ENCODE results near the gene APC2.

The APC2 gene

DNA sequence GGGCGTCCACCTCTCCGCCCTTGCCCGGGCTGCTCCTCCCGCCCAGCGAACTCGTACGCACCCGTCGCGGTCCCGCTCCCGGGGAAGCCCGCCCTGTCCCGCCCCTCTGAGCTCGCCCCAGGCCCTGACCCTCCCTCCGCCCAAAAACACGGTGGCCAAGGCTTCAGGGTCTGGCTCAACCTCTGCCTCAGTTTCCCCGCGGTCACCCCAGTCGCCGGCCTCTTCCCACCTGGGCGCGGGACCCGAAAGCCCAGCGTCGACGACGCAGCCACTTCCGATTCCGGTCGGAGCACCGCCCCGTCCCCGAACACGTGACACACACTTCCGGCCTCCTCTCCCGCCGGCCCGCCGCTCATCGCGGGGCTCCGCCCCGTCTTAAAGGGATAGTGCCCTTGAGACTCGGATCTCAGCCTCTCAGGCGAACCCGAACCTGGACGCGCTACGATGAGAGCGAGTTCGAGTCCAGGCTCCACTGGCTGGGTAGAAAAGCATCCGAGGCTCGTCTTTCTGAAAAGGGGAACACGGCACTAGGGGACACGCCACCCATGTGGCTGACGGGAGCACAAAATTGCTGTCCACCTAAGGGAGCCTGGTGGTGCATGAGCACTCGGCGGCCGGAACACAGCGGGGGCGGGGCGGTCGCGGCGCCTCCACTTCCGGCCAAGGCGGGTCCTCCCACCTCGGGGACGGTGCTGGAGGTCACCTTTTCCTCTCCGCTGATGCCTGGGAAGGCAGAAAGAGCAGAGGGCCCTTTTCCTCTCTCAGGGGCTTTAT, 29.2 kb downstream of the APC2 start, which contains the start of gene C19orf25:
Gene C19orf25, minus strand, starts transcription at position 282 of the 774 bp plus-strand sequence. CDS start 312 bp downstream, outside the sequence.
- peak; percentile 79 to 89 for DNase-seq (ENCODE audit: low read depth in 1 of 2, low spot score in 1 of 2)

DNA sequence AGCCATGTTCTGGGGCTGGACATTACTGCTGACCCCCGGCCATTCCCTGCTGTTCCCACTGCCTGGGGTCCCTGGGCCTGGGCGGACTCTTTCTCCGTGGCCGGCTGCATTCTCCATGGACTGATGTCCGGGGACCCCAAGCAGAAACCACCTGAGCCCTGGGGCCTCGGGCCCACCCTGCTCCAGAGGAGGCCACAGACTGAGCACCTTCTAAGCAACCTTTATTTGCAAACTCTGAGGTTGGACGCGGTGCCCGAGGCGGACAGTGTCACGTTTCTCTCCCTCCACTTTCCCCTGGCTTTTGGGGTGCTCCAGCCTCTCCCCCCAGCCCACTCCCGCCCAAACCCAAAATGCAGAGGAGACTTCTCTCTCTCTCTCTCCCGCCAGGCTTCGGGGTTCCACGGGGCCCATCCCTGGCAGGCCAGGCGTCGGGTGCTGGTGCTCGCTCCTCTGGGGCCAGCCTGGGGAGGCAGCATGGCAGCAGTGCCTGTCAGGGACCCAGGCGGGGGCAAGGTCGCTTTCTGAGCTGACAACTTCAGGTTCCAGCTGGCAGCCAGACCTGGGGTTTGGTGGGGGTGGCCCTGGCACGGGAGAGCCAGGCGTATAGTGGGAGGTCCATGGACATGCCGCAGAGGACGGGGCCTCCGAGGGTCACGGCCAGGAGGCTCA, 31.4 kb downstream of the APC2 start:
- no peak for DNase-seq (ENCODE audit: low read depth in 1 of 2, low spot score in 1 of 2)

DNA sequence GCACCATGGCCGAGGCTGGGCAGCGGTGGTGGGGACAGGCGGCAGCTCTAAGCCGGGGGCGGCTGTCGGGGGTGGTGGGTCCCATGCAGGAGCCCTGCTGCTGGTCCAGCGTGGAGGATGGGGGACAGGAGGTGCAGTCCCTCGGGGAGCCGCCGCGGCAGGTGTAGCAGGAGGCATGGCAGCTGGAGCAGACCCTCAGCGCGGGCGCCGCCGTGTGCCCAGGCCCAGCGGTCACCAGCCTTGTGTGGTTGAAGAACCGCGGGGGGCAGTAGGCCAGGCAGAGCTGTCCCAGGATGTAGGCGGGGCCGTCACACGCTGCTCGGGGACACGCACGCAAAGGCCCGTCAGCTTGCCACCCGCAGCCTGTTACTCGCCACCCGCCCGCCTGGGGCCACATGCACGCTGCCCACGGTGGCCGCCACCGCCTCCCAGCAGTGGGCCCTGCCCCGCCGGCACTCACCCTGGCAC, 32.0 kb downstream of the APC2 start:
- no peak for DNase-seq (ENCODE audit: low read depth in 1 of 2, low spot score in 1 of 2)

DNA sequence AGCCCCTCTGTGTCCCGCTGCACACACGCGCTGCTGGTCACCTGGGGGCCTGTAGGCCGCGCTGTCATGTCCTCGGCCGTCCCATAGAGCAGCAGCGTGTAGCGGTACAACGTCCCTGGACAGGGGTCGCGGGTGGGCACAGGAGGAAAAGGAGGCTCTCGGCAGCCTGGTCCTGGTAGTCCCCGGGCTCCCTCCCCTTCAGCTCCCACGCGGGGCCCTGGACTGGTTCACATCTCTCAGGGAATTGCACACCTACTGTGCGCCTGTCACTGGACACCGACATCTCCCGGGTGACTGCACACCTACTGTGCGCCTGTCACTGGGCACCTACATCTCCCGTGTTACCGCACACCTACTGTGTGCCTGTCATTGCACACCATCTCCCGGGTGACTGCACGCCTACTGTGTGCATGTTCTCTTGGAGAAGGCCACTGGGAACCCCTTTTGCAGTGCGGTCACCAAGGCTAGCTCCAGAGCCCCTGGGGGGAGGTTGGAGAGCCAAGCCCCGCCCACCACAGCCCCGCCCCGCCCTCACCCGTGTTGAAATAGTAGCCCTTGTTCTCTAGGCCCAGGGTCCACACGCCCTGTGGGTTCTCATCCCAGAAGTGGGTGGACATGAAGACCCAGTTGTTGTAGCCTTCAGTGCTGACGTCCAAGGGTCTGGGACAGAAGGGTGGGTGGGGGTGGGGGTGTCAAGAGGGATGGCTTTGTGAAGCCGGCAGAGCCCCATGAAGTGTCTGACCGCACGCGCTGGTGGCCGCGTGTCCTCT, 32.6 kb downstream of the APC2 start:
- DNase-seq (ENCODE audit: low read depth in 1 of 2, low spot score in 1 of 2): no peak

GRCh38 chr19:1483131-1483978, 33.4 kb downstream of the APC2 start:
- DNase-seq (ENCODE audit: low read depth in 1 of 2, low spot score in 1 of 2): no peak

DNA sequence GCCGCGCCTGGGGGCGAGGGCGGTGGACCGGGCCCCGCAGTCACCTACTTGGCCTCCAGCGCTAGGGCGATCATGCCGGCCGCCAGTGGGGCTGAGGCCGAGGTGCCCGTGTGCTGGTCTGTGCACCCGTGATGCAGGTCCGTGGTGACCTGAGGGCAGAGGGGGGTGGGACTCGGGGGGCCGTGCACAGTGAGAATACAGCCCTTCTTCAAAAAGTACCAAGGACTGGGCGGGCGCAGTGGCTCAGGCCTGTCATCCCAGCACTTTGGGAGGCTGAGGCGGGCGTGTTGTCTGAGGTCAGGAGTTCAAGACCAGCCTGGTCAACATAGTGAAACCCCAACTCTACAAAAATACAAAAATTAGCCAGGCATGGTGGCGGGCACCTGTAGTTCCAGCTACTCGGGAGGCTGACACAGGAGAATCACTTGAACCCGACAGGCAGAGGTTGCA, 34.1 kb downstream of the APC2 start:
- no peak for DNase-seq (ENCODE audit: low read depth in 1 of 2, low spot score in 1 of 2)

DNA sequence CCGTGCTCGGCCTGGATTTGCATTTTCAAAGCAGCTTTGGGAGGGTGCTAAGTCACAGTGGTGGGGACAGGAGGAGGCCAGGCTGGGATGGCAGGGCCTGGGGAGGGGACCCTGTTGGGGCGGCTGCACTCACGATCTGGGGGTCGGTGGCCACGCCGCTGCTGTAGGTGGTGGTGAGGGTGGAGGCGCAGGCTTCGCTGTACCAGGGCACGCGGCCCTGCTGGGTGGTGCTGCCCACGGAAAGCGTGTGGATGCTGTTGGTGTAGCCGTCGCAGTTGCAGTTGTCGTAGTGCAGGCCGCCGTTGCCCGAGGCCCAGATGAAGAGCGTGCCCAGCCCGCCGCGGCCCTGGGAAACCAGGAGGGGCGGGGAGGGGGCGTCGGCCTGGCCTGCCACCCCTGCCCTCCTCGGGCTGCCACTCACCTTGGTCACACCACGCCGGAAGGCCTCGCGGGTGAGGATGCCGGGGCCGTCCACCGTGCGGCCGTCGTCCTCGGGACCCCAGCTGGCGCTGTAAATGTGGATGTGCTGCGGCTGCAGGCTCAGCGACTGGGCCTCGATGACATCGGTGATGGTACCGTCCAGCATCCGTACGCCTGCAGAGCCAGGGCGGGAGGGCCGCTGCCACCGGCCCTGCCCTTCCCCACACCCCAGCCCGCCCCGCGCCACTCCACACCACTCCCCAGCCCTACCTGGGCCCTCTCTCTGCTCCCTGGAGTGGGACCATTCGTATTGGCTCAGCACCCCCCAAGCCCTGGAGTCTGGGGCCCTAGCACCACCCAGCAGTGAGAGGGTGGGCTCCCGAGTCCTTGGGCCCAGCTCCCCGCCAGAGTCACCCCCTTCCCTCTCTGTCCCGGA, 37.0 kb downstream of the APC2 start:
- no peak for DNase-seq (ENCODE audit: low read depth in 1 of 2, low spot score in 1 of 2)

GRCh38 chr19:1487576-1488281, 37.8 kb downstream of the APC2 start:
- DNase-seq (ENCODE audit: low read depth in 1 of 2, low spot score in 1 of 2): no peak

DNA sequence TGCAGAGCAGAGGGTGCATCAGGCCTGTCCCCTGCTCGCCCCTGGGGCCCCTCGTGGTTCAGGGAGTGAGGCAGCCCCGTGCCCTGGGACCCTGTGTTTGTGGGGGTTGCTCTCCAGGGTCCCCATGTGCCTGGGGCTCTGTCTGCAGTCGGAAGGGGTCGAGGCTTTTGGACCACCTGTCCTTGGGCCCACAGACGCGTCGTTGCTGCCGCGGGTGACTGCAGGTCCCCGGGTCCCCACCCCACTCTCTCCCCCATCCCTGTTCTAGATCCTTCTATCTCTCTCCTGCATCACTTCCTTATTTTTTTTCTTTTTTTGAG, 38.3 kb downstream of the APC2 start:
- no peak for DNase-seq (ENCODE audit: low read depth in 1 of 2, low spot score in 1 of 2)

GRCh38 chr19:1489463-1490310, 39.8 kb downstream of the APC2 start:
- DNase-seq (ENCODE audit: low read depth in 1 of 2, low spot score in 1 of 2): no peak

GRCh38 chr19:1490311-1491113, 40.6 kb downstream of the APC2 start, which contains the start of gene PCSK4:
PCSK4 (minus strand) TSS chr19:1490350; CDS start chr19:1490346, 4 bp downstream.
- DNase-seq (ENCODE audit: low read depth in 1 of 2, low spot score in 1 of 2): peak; percentile 95 to 96

- DNase-seq (ENCODE audit: low read depth in 1 of 2, low spot score in 1 of 2): no peak
These were observed 41.4 kb downstream of the APC2 start, which contains the start of gene REEP6 for GRCh38 chr19:1491114-1491848. REEP6 (plus strand) TSS chr19:1491181; CDS start chr19:1491270, 89 bp downstream.

- no peak for DNase-seq (ENCODE audit: low read depth in 1 of 2, low spot score in 1 of 2)
These were observed 41.9 kb downstream of the APC2 start for GRCh38 chr19:1491849-1492170.

GRCh38 chr19:1492474-1493006, 42.6 kb downstream of the APC2 start:
- DNase-seq (ENCODE audit: low read depth in 1 of 2, low spot score in 1 of 2): no peak

GRCh38 chr19:1494115-1494815, 44.3 kb downstream of the APC2 start:
- no peak for DNase-seq (ENCODE audit: low read depth in 1 of 2, low spot score in 1 of 2)
